Neuronal stem cell (in vitro differentiated cells): ENCODE data around the gene ZNF232.
"Not testable (repeated sequence)": the region's sequence is repeated elsewhere in the genome, so short reads cannot be mapped to it uniquely, and the experiment has no call there.

Source experiments
- DNase-seq: peaks from one replicate; pipeline ENCODE4 v3.0.0-alpha.2; 2013; ENCODE audit warnings: low spot score
- H2AFZ ChIP-seq: one replicate; pipeline ENCODE4 v1.6.1; 2013; ENCODE audit warnings: mild to moderate bottlenecking, low read length, inconsistent platforms
- H2AK5ac ChIP-seq: 2 replicates; pipeline ENCODE4 v1.6.1; 2013; ENCODE audit warnings: low read depth, mild to moderate bottlenecking, inconsistent platforms, low read length, moderate library complexity, mixed read lengths
- H2BK120ac ChIP-seq: 2 replicates; pipeline ENCODE4 v1.6.1; 2013; ENCODE audit warnings: low read depth, mild to moderate bottlenecking, inconsistent platforms, low read length, moderate library complexity, mixed read lengths
- H2BK12ac ChIP-seq: one replicate; pipeline ENCODE4 v1.6.1; 2013; ENCODE audit warnings: low read length, inconsistent platforms
- H2BK15ac ChIP-seq: 2 replicates; pipeline ENCODE4 v1.6.1; 2013; ENCODE audit warnings: mild to moderate bottlenecking, low read length, inconsistent platforms, mixed read lengths
- H2BK5ac ChIP-seq: one replicate; pipeline ENCODE4 v1.6.1; 2013; ENCODE audit warnings: inconsistent platforms, mild to moderate bottlenecking, low read length, moderate library complexity
- H3K14ac ChIP-seq: one replicate; pipeline ENCODE4 v1.6.1; 2013; ENCODE audit warnings: low read length, inconsistent platforms
- H3K18ac ChIP-seq: 2 replicates; pipeline ENCODE4 v1.6.1; 2013; ENCODE audit warnings: low read length, inconsistent platforms
- H3K23ac ChIP-seq: 2 replicates; pipeline ENCODE4 v1.6.1; 2013; ENCODE audit warnings: low read depth, mild to moderate bottlenecking, mixed read lengths, low read length, inconsistent platforms; ENCODE audit not compliant: poor library complexity
- H3K27ac ChIP-seq: replicated peaks from 3 replicates; pipeline ENCODE4 v1.5.1; 2013; ENCODE audit warnings: low read length, inconsistent platforms
- H3K27me3 ChIP-seq, 3 experiments: 2 replicates each; pipeline ENCODE4 v1.6.1; 2013; ENCODE audit warnings: low read length in 3 of 3, mild to moderate bottlenecking in 2 of 3, inconsistent platforms in 1 of 3, low read depth in 1 of 3, mixed read lengths in 1 of 3, moderate library complexity in 1 of 3; ENCODE audit not compliant: control insufficient read depth in 3 of 3, insufficient read depth in 3 of 3
- H3K36me3 ChIP-seq, 2 donors: replicated peaks in 1 of 2; 2 replicates each; pipeline ENCODE4 v1.6.1; 2013; ENCODE audit warnings: low read length in 2 of 2; ENCODE audit not compliant: control insufficient read depth in 2 of 2, insufficient read depth in 2 of 2
- H3K4ac ChIP-seq: 2 replicates; pipeline ENCODE4 v1.6.1; 2013; ENCODE audit warnings: inconsistent platforms, mild to moderate bottlenecking, low read length, moderate library complexity
- H3K4me1 ChIP-seq, 2 donors: 1 replicate in 1 of 2; 2 replicates in 1 of 2; pipeline ENCODE4 v1.6.1; 2013; ENCODE audit warnings: low read length in 2 of 2, low read depth in 1 of 2; ENCODE audit not compliant: control insufficient read depth in 2 of 2, insufficient read depth in 1 of 2
- H3K4me2 ChIP-seq: one replicate; pipeline ENCODE4 v1.6.1; 2013; ENCODE audit warnings: mild to moderate bottlenecking, low read length, inconsistent platforms; ENCODE audit not compliant: insufficient read depth, poor library complexity, severe bottlenecking
- H3K4me3 ChIP-seq, 2 donors: 2 replicates each; pipeline ENCODE4 v1.5.1; 2013; ENCODE audit warnings: low read length in 2 of 2, mild to moderate bottlenecking in 2 of 2, inconsistent platforms in 1 of 2, moderate library complexity in 1 of 2
- H3K79me1 ChIP-seq: one replicate; pipeline ENCODE4 v1.6.1; 2013; ENCODE audit warnings: low read depth, mild to moderate bottlenecking, inconsistent platforms, low read length, moderate library complexity
- H3K9ac ChIP-seq: one replicate; pipeline ENCODE4 v1.6.1; 2013; ENCODE audit warnings: mild to moderate bottlenecking, low read depth, low read length, inconsistent platforms; ENCODE audit not compliant: poor library complexity
- H3K9me3 ChIP-seq, 2 donors: replicated peaks in 1 of 2; 2 replicates each; pipeline versions ENCODE3 to v1.6.1; 2013; ENCODE audit warnings: low read length in 2 of 2, mild to moderate bottlenecking in 2 of 2, inconsistent platforms in 1 of 2, low read depth in 1 of 2, mixed read lengths in 1 of 2, moderate library complexity in 1 of 2; ENCODE audit not compliant: control insufficient read depth in 2 of 2, insufficient read depth in 1 of 2
- H4K8ac ChIP-seq: one replicate; pipeline ENCODE4 v1.6.1; 2013; ENCODE audit warnings: low read depth, mild to moderate bottlenecking, inconsistent platforms, low read length, moderate library complexity
- H4K91ac ChIP-seq: one replicate; pipeline ENCODE4 v1.6.1; 2013; ENCODE audit warnings: low read length, low read depth, mild to moderate bottlenecking, inconsistent platforms; ENCODE audit not compliant: poor library complexity
- WGBS, 2 donors: extraction: QIAGEN DNeasy Blood & Tissue Kit; methylation state at CpG; one replicate each; pipeline ENCODE4 v1.1.7; 2013; ENCODE audit warnings: missing lambda C conversion rate in 2 of 2, mixed read lengths in 1 of 2; ENCODE audit not compliant: insufficient read length in 2 of 2, insufficient replicate concordance in 1 of 2; ENCODE audit errors: extremely low coverage in 2 of 2; 5-methylcytosine and 5-hydroxymethylcytosine counted together

The ZNF232 gene

DNA sequence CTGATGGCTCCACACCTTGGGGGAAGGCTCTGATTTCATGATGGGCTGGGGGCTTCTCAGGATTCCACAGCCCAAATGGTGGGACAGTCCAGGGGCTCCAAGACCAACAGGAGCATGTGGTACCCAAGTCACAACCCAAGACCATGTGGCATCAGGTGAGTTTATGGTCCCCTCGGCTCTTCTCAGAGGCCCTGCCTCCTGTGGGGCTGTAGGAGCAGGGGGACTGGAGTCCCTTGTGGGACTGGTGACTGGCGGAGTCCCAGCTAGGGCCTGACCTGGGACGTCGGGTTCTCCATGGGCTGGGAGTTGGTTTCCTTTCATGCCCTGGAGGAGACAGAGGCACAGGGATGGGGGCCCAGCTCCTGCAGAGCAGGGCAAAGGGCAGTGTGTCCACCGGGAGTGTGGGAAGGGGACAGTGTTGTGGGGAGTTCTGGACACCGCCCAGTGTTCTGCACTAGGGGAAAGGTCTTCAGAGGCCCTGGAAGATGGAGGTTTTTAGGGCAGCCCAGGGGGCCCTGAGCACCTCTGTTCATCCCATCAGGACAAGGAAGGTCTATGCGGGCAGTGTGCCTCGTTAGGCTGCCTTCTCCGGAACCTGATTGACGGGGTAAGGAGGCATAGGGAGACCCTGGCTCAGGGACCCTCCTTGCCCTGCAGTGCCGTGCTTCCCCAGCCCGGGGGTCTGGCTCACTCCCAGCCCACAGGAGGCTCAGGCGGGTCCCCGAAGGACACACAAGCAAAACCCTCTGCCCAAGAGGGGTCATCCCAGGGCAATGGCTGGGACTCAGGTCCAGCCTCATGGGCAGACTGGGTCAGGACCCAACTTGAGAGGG lies 25.1 kb upstream of the ZNF232 start:
- no CpG with 5 or more reads among the region's 14 CpGs for WGBS, 2 donors
- not testable (repeated sequence) for H3K9me3 ChIP-seq, H2BK15ac ChIP-seq

DNA sequence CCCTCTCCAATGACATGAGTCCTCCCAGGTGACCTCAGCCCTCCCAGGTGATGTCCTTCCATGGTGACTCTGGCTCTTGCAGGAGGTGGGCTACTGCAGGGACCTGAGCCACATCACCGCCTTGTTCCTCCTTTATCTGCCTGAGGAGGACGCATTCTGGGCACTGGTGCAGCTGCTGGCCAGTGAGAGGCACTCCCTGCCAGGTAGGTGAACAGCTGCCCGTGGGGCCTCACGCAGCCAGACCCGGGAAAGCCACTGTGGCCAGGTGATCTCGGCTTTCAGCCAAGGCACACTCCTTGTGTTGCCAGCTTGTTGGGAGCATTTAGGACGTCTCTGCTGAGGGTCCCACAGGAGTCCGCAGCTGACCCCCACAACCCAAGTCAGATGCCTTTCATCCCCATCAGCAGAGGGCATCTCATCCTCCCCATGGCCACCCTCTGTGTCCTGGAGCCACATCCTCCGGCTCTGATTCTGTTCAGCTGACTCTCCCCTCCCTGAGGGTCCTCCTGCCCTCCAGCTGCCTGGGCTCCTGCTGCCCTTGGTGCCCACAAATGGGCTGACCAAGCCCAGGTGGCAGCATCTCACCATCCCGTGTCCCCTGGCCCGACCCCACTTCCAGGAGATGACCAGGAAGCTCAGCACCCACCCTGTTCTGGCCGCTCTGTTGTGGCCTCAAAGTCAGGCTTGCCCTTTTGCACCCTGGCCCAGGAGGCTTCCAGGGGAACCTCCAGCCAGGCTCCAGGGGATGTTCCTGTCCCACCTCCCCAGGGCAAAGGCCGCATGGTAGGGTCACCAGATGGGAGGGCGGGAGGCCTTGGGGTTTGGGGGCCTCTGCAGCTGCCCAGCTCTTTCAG lies 24.3 kb upstream of the ZNF232 start:
- H2AK5ac ChIP-seq: peak overlapping the region; percentile 88
- peak overlapping the region; percentile 48 for H3K18ac ChIP-seq
- no peak overlapping the region for H3K27ac ChIP-seq
- H2BK5ac ChIP-seq: no peak overlapping the region
- no peak overlapping the region for H4K91ac ChIP-seq
- no peak overlapping the region for H3K4ac ChIP-seq
- peak overlapping the region; percentile 75 for H2BK15ac ChIP-seq
- DNase-seq: no peak
- H2AFZ ChIP-seq: no peak overlapping the region
- no peak overlapping the region for H3K4me2 ChIP-seq
- H3K9ac ChIP-seq: peak overlapping the region; percentile 4
- no peaks in the 10 kb centered on the region for H3K9me3 ChIP-seq
- no peak overlapping the region for H3K4me3 ChIP-seq
- H3K27me3 ChIP-seq: peaks cover 0 to 4% (median 0%) of the 10 kb centered on the region in 3 experiments
- no peaks in the 10 kb centered on the region for H3K36me3 ChIP-seq
- peak overlapping the region; percentile 80 for H3K23ac ChIP-seq
- H2BK120ac ChIP-seq: peak overlapping the region; percentile 47
- H3K14ac ChIP-seq: peak overlapping the region; percentile 56
- no CpG with 5 or more reads among the region's 14 CpGs for WGBS, 2 donors
- peak overlapping the region; percentile 73 for H2BK12ac ChIP-seq
- no peaks in the 10 kb centered on the region for H3K79me1 ChIP-seq
- H3K4me1 ChIP-seq: no peaks in the 10 kb centered on the region
- peak overlapping the region; percentile 48 for H4K8ac ChIP-seq

More for the DNA sequence above, 25.1 kb upstream of the ZNF232 start:
- H3K27ac ChIP-seq, H4K8ac ChIP-seq, H2BK5ac ChIP-seq, H3K23ac ChIP-seq, H4K91ac ChIP-seq, H3K4me2 ChIP-seq, H2BK12ac ChIP-seq, H3K4ac ChIP-seq, H3K79me1 ChIP-seq, H3K9ac ChIP-seq, H3K27me3 ChIP-seq, H2BK120ac ChIP-seq, H3K18ac ChIP-seq, DNase-seq, H2AK5ac ChIP-seq, H3K4me3 ChIP-seq, H2AFZ ChIP-seq, H3K4me1 ChIP-seq, H3K36me3 ChIP-seq: not testable (repeated sequence)
- H3K14ac ChIP-seq: peak overlapping the region; percentile 56

DNA sequence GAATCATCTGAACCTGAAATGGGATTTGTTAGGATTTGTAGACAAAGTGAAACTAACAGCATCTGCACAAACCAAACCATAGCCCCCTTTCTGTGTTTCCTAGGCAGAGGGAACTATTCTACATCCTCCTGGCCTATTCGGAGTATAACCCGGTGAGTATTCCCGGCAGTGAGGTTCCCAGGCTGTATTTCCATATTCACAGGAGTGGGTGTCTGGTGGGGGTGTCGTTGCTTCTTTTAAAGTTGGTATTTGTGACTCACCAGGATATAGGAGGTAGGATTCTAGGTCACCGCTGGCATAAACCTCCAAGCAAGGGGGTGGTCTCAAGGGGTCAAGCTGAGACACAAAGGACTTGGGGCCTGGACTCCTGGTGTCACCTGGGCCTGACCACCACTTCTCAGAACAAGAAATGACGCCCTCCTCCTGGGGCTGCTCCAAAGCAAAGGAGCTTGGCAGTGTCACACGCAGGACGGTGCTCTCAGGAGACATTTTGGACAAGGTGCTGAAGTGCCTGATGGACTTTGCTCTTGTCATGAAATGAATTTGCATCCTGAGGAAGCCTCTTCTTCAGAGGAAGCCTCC lies 23.5 kb upstream of the ZNF232 start:
- not testable (repeated sequence) for H3K27me3 ChIP-seq, H3K4me3 ChIP-seq, H3K36me3 ChIP-seq, H3K23ac ChIP-seq, H3K27ac ChIP-seq, H2BK15ac ChIP-seq, H2BK120ac ChIP-seq, H3K9me3 ChIP-seq, H3K4ac ChIP-seq, H3K14ac ChIP-seq, H2BK5ac ChIP-seq, H3K4me2 ChIP-seq, H2BK12ac ChIP-seq, DNase-seq, H4K91ac ChIP-seq, H2AK5ac ChIP-seq, H3K79me1 ChIP-seq, H2AFZ ChIP-seq, H3K4me1 ChIP-seq, H3K18ac ChIP-seq, H3K9ac ChIP-seq, H4K8ac ChIP-seq
- no CpG with 5 or more reads among the region's 8 CpGs for WGBS, 2 donors

DNA sequence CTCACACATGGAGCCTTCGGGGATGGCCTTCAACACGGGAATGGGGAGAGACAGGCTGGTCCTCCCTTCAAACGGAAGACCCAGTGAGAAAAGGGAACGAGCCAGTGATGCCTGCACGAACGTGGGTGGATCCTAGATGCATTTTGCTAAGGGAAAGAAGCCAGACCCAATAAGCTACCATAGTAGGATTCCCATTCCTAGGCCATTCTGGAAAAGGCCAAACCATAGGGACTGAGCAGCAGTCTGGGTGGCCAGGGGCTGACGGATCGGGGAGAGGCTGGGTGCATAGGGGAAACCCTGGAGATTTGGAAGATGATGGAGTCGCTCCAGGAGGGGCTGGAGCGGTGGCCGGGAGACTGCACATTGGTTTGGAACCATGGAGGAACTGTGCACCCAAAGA lies 22.9 kb upstream of the ZNF232 start:
- not testable (repeated sequence) for H2AK5ac ChIP-seq, H2BK15ac ChIP-seq, H3K27me3 ChIP-seq, H2AFZ ChIP-seq, H3K36me3 ChIP-seq, H4K91ac ChIP-seq, H2BK5ac ChIP-seq, H2BK120ac ChIP-seq, H2BK12ac ChIP-seq, H4K8ac ChIP-seq, H3K4me3 ChIP-seq, H3K9ac ChIP-seq, H3K4me1 ChIP-seq, H3K4ac ChIP-seq, H3K27ac ChIP-seq, H3K79me1 ChIP-seq, H3K9me3 ChIP-seq, DNase-seq, H3K23ac ChIP-seq, H3K14ac ChIP-seq, H3K18ac ChIP-seq, H3K4me2 ChIP-seq
- no CpG with 5 or more reads among the region's 11 CpGs for WGBS, 2 donors
